ENCODE measurements around the gene SGO2.
A peak's percentile ranks its signal among the peaks of the same experiment; 100 is the strongest.

SGO2 gene

DNA sequence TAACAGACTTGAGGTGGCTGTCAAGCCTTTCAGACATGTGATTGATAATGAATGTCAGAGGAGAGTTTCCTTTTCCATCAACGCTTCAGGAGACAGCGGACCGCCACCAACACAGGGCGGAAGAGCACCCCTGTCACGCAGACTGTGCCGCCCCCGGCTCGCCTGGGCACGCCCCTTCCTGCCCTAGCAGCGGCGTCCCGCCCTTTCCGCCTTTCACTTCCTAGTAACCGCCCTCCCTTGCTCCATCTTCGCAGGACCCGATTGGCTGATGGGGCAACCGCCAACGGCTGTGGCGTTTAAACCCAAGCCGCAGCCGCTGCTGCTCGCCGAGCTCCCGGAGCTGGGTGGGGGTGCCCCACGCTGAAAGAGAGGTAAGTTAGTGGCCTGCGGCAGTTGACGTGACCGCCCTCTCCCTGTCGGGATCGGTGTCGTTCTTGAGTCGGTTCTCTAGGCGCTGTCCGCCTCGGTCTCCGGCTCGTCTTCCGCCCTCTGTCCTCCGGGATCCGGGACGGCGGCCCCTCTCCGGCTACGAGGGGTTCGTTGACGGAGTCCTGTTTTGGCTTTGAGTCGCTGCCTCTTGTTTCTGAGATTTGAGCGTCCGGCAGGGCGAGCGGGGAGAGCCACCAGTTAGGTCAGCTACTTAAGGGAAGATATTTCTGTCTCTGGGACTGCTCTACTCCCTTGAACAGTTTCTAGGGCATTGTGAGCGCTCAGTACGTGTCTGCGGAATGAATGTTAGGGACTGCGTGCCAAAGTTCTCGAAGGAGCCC lies at the start of gene SGO2:
Gene SGO2, plus strand, starts transcription at position 326 of the 770 bp plus-strand sequence. CDS start 6,769 bp downstream, outside the sequence.
- DNase-seq: peak; percentile 97

DNA sequence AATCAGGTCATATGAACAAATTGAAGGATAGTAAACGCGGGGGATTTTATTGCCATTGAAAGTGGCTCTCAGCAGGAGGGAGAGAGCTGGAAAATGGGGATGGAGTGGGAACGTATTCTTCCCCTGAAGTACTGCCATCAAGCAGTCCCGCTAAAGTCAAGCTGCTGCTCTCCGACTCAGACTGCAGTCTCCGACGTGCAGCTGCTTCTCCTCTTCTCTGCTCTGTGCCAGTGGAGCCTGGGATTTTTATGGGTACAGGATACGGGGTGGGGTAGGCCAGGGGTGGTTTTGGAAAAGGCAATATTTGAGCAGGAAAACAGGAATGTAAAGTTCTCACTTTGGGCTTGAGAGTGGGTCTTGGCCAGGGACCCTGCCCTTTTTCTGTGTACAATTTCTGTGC lies 49.2 kb upstream of the SGO2 start:
- DNase-seq: no peak

DNA sequence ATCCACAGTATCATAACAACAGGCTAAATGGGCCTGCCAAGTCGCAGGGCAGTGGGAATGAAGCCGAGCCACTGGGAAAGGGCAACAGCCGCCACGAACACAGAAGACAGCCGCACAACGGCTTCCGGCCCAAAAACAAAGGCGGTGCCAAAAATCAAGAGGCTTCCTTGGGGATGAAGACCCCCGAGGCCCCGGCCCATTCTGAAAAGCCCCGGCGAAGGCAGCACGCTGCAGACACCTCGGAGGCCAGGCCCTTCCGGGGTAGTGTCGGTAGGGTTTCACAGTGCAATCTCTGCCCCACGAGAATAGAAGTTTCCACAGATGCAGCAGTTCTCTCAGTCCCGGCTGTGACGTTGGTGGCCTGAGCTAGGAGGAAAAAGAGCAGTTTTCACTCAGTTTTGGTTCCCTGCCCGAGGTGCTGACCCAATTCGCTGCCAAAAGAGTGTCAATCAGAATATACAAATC lies 48.3 kb upstream of the SGO2 start:
- DNase-seq: no peak

GRCh38 chr2:200479692-200480265 lies 46.2 kb upstream of the SGO2 start:
- no peak for DNase-seq

- no peak for DNase-seq
Observed at GRCh38 chr2:200482194-200482593, 43.8 kb upstream of the SGO2 start.

GRCh38 chr2:200483729-200484198 lies 42.2 kb upstream of the SGO2 start:
- DNase-seq: peak; percentile 52

- DNase-seq: no peak
Observed at GRCh38 chr2:200484934-200485333, 41.1 kb upstream of the SGO2 start.

DNA sequence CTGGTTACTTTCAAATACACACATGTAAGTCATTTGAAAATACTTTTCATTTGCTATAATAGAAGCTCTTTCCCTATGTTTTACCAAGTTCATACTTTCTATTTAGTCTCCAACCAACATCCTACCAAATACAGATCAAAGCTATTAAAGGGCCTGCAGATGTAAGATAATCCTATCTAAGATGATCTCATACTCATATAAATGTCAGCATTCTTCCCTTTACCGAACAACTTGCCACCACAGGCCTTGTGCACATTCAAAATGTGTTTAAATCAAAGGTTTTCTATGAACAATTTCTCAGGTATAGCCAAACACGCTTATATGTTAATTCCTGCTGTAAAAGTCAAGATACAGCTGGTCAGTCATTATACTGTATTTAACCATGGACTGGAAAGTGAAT lies 39.5 kb upstream of the SGO2 start:
- no peak for DNase-seq

DNA sequence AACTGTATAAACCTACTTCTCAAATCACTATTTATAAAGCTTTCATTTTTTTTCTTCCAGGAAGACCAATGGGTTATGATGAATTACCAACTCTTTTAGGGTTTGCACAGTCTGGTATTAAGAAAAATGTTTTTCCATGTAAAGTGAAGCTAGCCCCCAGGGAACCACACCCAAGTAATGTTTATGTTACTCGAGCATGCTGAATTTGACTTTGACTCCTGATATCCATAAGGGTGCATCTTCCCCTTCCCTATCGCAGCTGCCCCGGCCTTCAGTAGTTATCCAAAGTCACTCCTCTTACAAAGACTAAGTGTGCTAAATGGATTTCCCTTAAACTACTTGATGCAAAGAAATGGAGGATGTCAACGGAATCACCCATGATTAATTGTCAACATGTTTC lies 37.8 kb upstream of the SGO2 start:
- no peak for DNase-seq

DNA sequence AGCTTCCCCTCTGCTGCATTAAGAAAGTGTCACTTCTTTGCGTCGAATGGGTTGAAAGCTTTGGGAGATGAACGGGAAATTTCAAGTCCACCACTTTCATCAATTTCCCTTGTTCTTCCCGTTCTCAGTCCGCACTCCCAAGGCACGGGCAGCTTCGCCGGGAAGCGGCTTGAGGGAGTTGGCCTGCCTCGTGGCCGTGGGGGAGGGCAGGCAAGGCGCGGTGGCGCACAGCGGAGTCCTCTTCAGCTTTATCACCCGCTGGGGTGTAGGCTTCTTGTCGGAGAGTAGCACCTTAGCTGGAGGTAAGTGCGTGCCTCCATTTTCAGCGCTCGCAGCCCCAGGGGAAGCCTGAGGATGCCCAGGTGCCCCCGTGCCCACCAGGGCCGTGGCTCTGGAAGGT lies 36.0 kb upstream of the SGO2 start:
- no peak for DNase-seq

GRCh38 chr2:200492656-200493055 lies 33.4 kb upstream of the SGO2 start:
- DNase-seq: no peak

DNA sequence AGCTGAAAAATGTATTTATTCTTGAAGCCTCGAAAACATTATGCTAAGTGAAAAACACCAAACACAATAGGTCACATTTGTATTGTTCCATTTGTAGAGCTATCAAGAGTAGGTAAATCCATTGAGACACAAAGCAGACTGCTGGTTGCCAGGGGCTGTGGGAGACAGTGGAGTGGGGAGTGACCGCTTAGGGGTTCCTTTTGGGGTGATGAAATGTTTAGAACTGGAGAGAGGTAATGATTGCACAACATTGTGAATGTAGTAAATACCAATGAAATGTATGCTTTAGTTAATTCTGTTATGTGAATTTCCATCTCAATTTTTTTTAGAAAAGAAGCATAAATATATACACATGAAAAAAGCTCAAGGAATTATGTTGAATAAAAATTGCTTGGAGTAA lies 32.0 kb upstream of the SGO2 start:
- DNase-seq: no peak

- DNase-seq: no peak
Observed at GRCh38 chr2:200496696-200497095, 29.3 kb upstream of the SGO2 start.

DNA sequence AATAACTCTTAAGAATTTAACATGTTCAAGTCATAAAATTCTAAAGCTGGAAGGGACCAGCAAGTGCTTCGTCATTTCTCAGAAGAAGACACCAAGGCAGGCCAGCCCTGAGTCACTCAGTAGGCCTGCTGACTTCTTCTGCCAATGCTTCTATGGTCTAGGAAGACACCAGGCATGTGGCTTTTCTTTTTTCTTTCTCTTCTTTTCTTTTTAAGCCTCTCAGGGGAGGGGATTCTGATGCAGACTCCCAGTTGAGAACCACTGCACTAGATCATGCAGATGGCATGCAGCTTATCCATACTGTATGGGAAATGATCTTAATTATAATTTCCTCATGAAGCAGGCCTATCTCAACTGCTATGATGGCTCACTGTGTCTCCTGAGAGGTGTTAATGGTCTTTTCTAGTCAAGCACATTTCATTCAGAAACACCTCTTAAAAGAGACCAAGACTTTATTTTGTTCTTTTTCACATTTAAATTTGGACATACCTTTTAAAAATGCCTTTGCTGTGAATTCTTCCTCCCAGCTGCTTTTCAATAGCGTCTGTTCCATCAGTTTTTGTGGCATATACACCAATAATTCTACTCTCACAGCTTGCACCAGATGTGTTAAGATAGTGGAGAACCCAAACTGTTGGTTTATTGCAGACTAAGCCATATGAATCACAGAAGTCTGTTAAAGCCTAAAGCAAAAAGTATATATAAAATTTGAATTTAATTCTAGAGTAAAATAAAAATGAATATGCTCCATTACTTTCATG lies 27.4 kb upstream of the SGO2 start:
- no peak for DNase-seq

DNA sequence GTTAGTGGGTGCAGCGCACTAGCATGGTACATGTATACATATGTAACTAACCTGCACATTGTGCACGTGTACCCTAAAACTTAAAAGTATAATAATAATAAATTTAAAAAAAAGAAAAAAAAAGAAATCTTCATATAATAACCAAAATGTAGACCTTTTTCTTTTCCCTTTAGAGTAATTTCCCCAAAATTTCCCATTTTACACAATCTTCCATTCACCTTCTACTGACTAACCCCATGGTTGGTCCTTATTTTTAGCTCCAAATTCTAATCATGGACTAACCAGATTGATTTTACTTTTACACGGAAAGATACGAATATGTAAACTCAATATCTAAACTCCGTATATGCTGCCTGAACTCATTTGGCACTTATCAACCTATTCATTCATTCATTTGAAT lies 23.8 kb upstream of the SGO2 start:
- DNase-seq: no peak

DNA sequence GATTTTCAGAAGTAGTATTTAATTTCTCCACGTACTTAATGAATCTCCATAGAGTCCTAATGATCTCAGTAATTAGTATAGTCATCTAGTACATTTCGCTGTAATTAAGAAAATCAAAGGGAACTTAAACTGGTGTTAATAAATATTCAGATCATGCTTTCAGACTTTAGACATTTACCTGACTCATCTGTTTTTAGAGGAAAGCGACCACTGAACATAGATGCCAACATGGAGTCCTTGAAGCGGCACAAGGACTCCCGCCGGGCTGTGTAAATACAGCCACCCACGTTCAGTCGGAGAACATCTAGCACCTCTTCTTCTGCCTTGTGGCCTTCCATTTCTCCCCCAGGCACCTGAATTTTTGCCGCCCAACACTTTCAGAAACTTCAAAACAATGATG lies 19.3 kb upstream of the SGO2 start:
- DNase-seq: no peak

- DNase-seq: no peak
Observed at GRCh38 chr2:200507179-200507578, 18.8 kb upstream of the SGO2 start.

DNA sequence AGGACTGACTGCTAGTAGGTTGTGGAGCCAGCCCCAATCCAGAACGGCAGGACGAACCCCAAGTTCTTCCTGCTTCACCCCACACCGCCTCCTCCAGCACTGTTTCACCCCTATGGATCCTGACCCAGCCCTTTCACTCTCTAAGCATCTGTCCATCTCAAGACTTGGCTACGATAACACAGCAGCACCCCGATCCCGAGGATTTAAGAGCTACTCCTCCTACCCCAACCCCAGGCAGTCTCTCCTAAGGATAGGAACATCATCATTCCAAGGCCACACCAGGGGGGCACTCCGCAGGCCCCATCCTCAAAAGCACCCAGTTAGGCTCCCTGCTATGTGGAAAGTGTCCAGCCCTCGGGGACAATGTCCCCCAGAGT lies 16.8 kb upstream of the SGO2 start:
- DNase-seq: peak; percentile 26

GRCh38 chr2:200509612-200510433 lies 16.2 kb upstream of the SGO2 start, which contains the start of gene KCTD18:
Gene KCTD18 (minus strand): TSS chr2:200510068. CDS start chr2:200507016, 3,052 bp downstream.
- DNase-seq: peak; percentile 95

DNA sequence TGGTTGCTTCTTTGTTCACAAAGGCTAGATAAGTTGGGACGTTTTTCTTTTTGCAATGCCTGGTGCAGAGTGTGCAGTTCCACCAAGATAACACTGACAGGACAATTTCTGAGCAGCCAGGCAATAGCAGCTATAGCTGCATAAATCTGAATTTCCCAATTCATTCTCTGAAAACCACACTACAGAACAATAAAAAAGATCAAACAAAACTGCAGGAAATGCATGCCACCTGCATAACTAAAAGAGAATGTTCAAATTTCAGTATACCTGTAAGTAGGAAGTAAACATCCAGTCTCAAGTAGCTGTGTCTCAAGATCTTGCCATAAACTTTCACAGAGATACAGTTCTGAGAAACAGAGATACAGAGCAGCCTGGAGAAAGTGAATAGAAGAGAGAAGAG lies 10.9 kb upstream of the SGO2 start:
- no peak for DNase-seq

- DNase-seq: no peak
Observed at GRCh38 chr2:200523158-200523557, 2.8 kb upstream of the SGO2 start.

DNA sequence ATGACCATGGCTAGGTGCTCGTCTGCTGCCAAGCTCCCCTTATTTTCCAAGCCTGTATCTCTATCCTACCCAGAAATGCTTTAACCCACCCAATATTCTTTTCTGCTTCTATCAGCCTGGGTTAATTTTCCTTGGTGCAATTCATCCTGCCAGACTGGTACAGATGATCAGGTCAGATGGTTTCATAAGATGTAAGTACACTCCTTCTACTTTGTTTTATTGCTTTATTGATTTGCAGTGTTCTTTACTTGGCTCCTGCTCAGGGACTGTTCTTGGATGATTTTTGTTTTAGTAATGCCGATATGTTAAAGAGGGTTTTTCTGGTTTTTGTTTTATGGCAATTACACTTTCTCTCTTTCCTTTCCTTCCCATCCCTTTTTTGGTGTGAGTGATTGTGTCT lies 2.4 kb upstream of the SGO2 start:
- no peak for DNase-seq

GRCh38 chr2:200525066-200525465 lies 941 bp upstream of the SGO2 start:
- no peak for DNase-seq

All from stimulated activated CD8-positive, alpha-beta memory T cell treated with anti-CD3 and anti-CD28 coated beads, Interleukin-4, amount 100 ng/mL, for 48 hours (primary cell).